Measurements from ENCODE around the gene GDI1.
"Not testable (repeated sequence)": the region's sequence is repeated elsewhere in the genome, so short reads cannot be mapped to it uniquely, and the experiment has no call there.

Gene GDI1

GRCh38 chrX:154436983-154437752, at the start of gene GDI1:
Gene GDI1 (plus strand): TSS chrX:154437154. CDS start chrX:154437255, 101 bp downstream.
- peak; percentile 61 for DNase-seq (ENCODE audit: low spot score)

- DNase-seq (ENCODE audit: low spot score) = not testable (repeated sequence)
Observed at GRCh38 chrX:154388094-154388493, 48.9 kb upstream of the GDI1 start.

GRCh38 chrX:154388649-154389048, 48.3 kb upstream of the GDI1 start:
- not testable (repeated sequence) for DNase-seq (ENCODE audit: low spot score)

GRCh38 chrX:154389812-154390747, 46.9 kb upstream of the GDI1 start:
- not testable (repeated sequence) for DNase-seq (ENCODE audit: low spot score)

DNA sequence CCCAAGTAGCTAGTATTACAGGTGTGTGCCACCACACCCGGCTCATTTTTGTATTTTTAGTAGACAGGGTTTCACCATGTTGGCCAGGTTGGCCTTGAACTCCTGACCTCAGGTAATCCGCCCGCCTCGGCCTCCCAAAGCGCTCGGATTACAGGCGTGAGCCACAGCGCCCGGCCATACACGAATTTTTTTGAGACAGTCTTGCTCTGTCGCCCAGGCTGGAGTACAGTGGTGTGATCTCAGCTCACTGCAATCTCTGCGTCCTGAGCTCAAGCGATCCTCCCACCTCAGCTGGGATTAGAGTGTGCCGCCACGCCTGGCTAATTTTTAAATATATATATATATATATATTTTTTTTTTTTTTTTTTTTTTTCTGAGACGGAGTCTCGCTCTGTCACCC, 40.6 kb upstream of the GDI1 start:
- not testable (repeated sequence) for DNase-seq (ENCODE audit: low spot score)

- peak; percentile 48 for DNase-seq (ENCODE audit: low spot score)
Observed at GRCh38 chrX:154396973-154397887, 39.7 kb upstream of the GDI1 start.

- peak; percentile 90 for DNase-seq (ENCODE audit: low spot score)
Observed at GRCh38 chrX:154397888-154398667, 38.9 kb upstream of the GDI1 start, which contains the start of gene RPL10. Gene RPL10 (plus strand): TSS chrX:154398377. CDS start chrX:154398520, 143 bp downstream.

DNA sequence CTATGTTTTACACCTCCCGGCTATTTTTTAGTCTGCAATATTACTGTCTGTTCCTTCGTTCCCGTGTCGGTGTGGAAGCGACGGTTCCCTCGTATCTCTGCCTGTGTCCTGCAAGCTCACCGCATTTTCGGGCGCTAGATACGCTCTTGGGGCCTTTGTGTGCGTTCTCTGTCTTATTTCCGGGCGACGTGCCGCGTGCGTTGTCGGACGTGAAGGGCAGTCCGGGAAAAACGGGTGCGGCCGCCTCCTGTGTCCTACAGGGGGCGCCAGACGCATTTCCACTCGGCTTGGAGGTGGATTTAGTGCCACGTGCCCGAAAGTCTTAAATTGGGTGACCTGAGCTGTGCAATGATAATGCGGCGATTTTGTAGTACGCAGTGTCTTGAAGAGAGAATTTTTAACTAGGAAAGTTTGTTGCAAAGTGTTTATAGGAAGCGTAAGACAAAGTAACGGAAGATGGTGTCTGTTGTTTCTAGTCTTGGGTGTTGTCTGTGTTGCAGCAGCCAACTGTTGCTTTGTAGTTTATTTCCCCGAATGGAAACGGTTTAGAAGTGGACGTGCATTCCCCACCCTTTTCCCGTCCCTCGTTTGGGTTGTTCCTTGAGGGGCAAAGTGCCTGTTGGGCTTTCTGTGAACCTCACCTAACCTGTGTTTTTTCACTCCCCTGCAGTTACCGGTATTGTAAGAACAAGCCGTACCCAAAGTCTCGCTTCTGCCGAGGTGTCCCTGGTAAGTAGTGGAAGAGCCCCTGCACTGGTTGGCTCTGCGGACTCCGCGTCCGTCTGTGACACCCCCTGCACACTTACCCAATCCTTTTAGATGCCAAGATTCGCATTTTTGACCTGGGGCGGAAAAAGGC, 38.1 kb upstream of the GDI1 start:
- DNase-seq (ENCODE audit: low spot score) = peak; percentile 86

DNA sequence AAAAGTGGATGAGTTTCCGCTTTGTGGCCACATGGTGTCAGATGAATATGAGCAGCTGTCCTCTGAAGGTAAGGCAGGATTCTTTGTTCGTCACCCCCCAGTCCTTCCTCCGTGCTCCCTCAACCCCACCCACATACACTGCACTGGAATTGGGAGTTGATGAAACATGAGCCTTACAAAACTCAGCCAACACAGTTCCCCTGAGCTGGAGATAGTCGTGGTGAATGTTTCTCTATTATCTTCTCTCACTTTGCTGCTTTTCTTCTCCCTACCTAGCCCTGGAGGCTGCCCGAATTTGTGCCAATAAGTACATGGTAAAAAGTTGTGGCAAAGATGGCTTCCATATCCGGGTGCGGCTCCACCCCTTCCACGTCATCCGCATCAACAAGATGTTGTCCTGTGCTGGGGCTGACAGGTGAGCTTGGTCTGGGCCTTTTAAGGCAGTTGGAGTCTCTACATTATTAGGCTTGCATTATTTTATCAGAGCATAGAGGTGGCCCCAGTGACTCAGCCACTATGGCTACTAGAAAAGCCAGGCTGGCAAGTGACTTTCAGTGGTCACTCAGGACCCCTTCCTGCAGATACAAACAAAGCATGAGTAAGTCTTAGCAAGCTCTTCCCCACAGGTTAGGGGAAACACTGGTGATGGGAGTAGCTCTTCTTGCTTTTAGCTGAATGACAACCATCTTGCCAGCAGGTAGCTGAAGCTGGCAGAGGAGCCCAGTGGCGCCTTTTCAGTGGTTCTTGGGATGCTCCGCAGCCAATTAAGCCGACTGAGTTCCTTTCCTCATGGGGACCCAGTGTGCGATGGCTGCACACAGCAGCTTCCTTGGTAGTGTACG, 37.2 kb upstream of the GDI1 start:
- DNase-seq (ENCODE audit: low spot score) = no peak

DNA sequence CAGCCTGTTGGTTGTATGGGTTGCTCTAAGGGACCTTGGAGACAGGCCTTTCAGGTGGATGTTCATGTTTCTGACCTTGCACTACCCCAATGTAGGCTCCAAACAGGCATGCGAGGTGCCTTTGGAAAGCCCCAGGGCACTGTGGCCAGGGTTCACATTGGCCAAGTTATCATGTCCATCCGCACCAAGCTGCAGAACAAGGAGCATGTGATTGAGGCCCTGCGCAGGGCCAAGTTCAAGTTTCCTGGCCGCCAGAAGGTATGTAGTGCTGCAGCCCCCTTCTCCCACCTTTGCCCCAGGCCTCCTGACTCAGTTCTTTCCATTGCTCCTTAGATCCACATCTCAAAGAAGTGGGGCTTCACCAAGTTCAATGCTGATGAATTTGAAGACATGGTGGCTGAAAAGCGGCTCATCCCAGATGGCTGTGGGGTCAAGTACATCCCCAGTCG, 36.6 kb upstream of the GDI1 start:
- not testable (repeated sequence) for DNase-seq (ENCODE audit: low spot score)

DNA sequence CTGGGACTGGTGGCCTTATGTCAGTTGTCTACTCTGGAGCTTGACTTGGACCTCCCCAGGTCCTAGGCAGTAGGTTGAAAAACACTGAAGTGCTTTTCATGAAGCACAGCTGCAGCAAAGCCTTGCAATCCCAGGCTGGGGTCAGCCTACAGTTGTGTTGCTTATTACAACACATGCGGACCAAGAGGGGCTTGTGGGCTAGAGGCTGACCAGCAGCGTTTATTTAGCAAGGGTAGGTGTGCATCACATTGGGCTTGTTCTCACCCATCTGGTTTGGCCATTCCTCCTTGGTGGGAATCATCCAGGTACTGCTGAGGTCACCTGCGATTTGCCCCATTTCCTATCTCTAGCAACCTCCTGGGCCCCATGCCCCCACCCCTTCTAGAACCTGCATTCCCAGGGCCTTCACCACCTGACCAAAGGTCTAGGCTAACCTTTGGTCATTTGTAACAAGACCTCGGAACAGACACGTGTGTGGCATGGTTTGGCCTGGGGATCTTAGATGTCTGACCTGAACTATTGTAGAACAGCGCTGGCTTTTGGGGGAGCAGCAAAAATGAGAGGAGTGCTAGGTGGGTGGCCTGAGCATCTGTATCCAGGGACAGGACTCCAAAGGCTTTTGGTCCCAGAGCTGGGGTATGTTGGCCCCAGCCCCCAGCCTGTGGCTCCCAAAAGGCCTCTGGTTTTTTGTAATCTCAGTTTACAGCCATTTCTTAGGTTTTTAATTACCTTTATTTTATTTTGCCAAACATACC, 35.7 kb upstream of the GDI1 start:
- no peak for DNase-seq (ENCODE audit: low spot score)

DNA sequence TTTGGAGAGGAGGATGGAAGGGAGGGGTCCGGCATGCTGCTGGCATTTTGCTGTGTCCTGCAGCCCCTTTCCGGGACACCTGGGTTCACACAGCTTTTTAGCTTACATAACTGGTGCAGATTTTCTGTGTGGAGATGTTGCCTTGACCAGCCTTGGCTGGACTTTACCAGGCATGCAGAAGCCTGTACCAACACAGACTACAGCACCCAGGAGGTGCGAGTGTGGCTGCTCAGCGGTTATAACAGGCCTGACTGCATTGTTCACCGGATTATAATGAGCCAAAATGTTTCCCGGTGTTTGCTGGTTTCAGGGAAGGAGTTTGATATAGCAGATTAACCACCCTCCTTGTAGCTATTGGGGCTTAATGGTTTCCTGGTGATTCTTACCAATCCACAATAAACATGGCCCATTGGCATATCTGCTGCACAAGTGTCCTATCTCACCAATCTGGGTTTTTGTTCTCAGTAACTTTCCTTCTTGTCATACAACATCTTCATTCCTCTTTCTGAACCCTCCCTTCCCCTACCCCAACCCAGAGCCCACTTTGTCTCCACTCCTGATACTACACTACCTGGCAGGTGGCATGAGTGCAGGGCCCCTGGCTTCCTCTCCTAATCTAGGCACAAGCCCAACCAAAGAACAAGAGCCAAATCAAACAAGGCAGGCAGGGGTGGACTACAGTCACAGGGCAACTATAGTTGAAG, 34.9 kb upstream of the GDI1 start:
- DNase-seq (ENCODE audit: low spot score) = no peak

- no peak for DNase-seq (ENCODE audit: low spot score)
Observed at GRCh38 chrX:154402622-154403127, 34.3 kb upstream of the GDI1 start.

DNA sequence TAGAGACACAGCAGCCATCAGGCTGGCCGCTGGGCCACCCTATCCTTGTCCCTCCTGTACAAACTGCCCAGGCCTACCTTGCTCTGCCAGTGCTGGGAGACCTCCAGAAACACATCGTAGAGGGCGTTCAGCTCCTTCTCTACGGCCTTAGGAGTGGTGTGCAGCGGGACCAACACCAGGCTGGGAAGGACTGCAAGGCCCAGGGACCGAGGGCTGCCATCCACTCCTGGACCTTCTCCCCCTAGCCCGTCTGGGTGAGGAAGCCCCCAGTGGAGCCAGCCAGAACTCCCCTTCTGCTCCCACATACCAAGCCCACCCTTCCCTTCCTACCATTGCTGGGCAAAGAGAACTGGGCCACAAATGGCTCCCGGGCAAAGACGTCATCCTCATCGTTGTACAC, 33.8 kb upstream of the GDI1 start:
- no peak for DNase-seq (ENCODE audit: low spot score)

- no peak for DNase-seq (ENCODE audit: low spot score)
Observed at GRCh38 chrX:154403858-154404257, 33.1 kb upstream of the GDI1 start.

- DNase-seq (ENCODE audit: low spot score) = no peak
Observed at GRCh38 chrX:154404625-154405192, 32.2 kb upstream of the GDI1 start.

GRCh38 chrX:154408659-154409221, 28.2 kb upstream of the GDI1 start:
- DNase-seq (ENCODE audit: low spot score) = no peak
